Measurements from ENCODE around the gene TESPA1.
"Not testable (repeated sequence)": the region's sequence is repeated elsewhere in the genome, so short reads cannot be mapped to it uniquely, and the experiment has no call there.

The TESPA1 gene

DNA sequence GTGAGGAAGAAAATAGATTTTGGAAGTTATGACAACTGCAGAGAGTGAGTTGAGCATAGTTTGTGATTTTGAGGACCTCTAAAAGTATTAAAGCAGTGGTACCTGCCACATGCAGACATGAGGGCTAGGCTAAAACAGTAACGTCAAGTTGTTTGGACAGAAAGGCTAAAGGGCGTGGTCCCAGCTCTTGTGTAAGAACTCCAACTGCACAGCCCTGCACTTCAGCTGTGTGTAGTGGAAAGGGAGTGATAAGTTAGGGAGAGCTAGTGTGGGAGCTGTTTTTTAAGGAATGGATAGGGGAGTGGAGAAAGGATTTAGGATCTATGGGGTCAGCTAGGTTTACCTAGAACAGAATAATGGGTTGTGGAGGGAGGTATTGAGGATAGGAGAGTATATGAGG lies 39.5 kb downstream of the TESPA1 start:
- Histone ChIP-seq H3K4me1 (ENCODE audit: control insufficient read depth, insufficient read depth, low read length) (no peaks in the 10 kb centered on the region), H3K9ac (ENCODE audit: low read length in 2 of 2) (no peak overlapping the region), H3K9me3 (ENCODE audit: control insufficient read depth in 2 of 2, low read length in 2 of 2) (no peaks in the 10 kb centered on the region), H3K27ac (ENCODE audit: low read length) (no peak overlapping the region), H3K27me3 (ENCODE audit: control insufficient read depth in 1 of 2, insufficient read depth in 2 of 2, low read length in 2 of 2) (no peaks in the 10 kb centered on the region), H3K4me3 (ENCODE audit: low read length in 2 of 2) (no peak overlapping the region), H3K36me3 (ENCODE audit: control insufficient read depth in 2 of 2, insufficient read depth in 2 of 2, low read length in 2 of 2) (no peaks in the 10 kb centered on the region)

DNA sequence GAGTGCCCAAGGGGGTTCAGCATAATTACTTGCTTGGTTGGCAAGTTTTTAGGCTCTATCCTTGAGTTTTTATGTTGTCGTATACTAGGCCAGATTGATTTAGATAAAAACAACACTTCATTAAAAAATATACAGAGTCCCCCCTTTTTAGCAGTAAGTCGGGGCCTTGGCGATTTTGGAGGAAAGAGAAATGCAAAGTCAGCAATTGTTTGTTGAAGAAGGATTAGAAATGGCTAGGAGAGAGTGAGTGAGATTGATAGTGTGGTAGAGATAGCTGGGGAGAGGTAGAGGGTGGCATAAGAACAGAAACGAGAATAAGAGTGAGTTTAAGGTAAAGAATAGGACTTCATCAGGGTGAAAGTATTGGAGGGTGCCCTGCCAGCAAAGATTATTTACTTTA lies 41.3 kb downstream of the TESPA1 start:
- H3K9ac ChIP-seq (ENCODE audit: low read length in 2 of 2); H3K4me3 ChIP-seq (ENCODE audit: low read length in 2 of 2); H3K36me3 ChIP-seq (ENCODE audit: control insufficient read depth in 2 of 2, insufficient read depth in 2 of 2, low read length in 2 of 2); H3K27ac ChIP-seq (ENCODE audit: low read length); H3K4me1 ChIP-seq (ENCODE audit: control insufficient read depth, insufficient read depth, low read length); H3K27me3 ChIP-seq (ENCODE audit: control insufficient read depth in 1 of 2, insufficient read depth in 2 of 2, low read length in 2 of 2); H3K9me3 ChIP-seq (ENCODE audit: control insufficient read depth in 2 of 2, low read length in 2 of 2): not testable (repeated sequence)

DNA sequence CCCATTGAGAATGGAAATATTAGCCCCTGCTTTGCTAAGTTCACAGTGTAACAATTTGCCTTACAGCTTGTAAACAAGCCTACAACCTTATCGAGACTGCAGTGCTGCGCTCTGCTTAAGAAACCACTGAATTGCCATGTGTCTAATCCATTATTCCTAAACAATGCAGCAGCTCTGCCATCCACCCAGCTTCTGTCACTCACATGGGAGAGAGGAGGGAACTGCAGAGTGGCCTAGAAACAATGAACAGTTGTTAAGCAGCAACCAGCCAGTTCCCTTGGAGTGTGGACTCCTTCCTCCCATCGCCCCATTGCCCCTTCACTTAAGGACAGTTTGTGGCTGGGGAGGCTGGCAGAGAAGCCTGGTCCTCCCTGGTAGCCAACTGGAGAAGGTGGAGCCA lies 42.9 kb downstream of the TESPA1 start:
- H3K36me3 ChIP-seq (ENCODE audit: control insufficient read depth in 2 of 2, insufficient read depth in 2 of 2, low read length in 2 of 2): no peaks in the 10 kb centered on the region
- no peak overlapping the region for H3K27ac ChIP-seq (ENCODE audit: low read length)
- no peaks in the 10 kb centered on the region for H3K27me3 ChIP-seq (ENCODE audit: control insufficient read depth in 1 of 2, insufficient read depth in 2 of 2, low read length in 2 of 2)
- no peaks in the 10 kb centered on the region for H3K4me1 ChIP-seq (ENCODE audit: control insufficient read depth, insufficient read depth, low read length)
- H3K9ac ChIP-seq (ENCODE audit: low read length in 2 of 2): no peak overlapping the region
- no peaks in the 10 kb centered on the region for H3K9me3 ChIP-seq (ENCODE audit: control insufficient read depth in 2 of 2, low read length in 2 of 2)
- H3K4me3 ChIP-seq (ENCODE audit: low read length in 2 of 2): no peak overlapping the region

DNA sequence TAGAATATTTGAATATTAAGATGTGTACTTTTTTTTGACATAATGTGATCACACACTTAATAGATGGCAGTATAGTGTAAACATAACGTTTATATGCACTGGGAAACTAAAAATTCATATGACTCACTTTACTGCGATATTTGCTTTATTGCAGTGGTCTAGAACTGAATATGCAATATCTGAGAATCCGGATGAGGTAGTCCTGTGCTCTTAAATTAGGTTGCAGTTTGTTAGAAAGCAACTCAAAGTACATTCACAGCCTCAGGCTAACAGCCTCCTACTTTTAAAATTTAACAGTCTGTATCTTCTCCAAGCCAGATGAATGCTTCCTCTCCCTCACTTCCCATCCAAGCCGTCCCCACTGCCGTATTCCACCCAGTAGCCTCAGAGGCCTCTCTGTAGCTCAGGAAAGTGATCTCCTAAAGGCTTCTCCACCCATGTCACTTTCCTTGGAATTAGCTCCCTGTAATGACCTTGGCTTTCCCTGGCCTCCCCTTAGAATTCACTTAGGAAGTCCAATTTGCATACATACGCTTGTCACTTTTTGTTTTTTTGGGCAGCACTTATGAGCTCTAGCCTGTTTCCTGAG lies 43.7 kb downstream of the TESPA1 start:
- Histone ChIP-seq H3K4me3 (ENCODE audit: low read length in 2 of 2) (no peak overlapping the region), H3K9ac (ENCODE audit: low read length in 2 of 2) (no peak overlapping the region), H3K4me1 (ENCODE audit: control insufficient read depth, insufficient read depth, low read length) (no peaks in the 10 kb centered on the region), H3K36me3 (ENCODE audit: control insufficient read depth in 2 of 2, insufficient read depth in 2 of 2, low read length in 2 of 2) (no peaks in the 10 kb centered on the region), H3K27ac (ENCODE audit: low read length) (no peak overlapping the region), H3K27me3 (ENCODE audit: control insufficient read depth in 1 of 2, insufficient read depth in 2 of 2, low read length in 2 of 2) (no peaks in the 10 kb centered on the region), H3K9me3 (ENCODE audit: control insufficient read depth in 2 of 2, low read length in 2 of 2) (no peaks in the 10 kb centered on the region)

DNA sequence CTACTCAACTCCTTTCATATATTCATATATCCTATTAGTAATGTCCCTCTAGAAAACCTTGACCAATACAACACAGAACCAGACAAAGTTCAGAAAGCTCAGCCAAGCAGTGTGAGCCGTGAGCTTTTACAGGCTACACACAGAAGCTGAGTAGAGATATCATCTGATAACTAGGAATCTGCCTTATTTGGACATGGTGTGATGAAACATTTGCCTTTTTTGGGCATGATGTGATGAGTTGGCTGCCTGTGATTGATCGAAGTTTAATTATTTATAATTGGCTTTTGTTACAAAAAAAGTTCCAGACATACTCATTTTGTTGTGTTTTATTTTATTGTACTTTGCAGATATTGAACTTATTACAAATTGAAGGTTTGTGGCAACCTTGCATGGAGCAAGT lies 46.6 kb downstream of the TESPA1 start:
- H3K9me3 ChIP-seq (ENCODE audit: control insufficient read depth in 2 of 2, low read length in 2 of 2): no peaks in the 10 kb centered on the region
- H3K9ac ChIP-seq (ENCODE audit: low read length in 2 of 2): no peak overlapping the region

DNA sequence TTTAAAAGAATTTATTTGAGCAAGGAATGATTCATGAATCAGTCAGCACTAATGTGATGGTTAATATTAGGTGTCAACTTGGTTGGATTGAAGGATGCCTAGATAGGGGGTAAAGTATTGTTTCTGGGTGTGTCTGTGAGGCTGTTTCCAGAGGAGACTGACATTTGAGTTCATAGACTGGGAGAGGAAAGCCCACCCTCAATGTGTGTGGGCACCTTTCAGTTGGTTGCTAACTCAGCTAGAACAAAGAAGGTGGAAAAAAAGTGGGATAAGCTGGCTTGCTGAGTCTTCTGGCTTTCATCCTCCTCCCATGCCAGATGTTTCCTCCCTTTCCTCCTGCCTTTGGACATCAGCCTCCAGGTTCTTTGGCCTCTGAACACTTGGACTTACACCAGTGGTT lies 47.2 kb downstream of the TESPA1 start:
- H3K4me3 ChIP-seq (ENCODE audit: low read length in 2 of 2): no peak overlapping the region
- no peaks in the 10 kb centered on the region for H3K36me3 ChIP-seq (ENCODE audit: control insufficient read depth in 2 of 2, insufficient read depth in 2 of 2, low read length in 2 of 2)
- no peaks in the 10 kb centered on the region for H3K27me3 ChIP-seq (ENCODE audit: control insufficient read depth in 1 of 2, insufficient read depth in 2 of 2, low read length in 2 of 2)
- no peaks in the 10 kb centered on the region for H3K9me3 ChIP-seq (ENCODE audit: control insufficient read depth in 2 of 2, low read length in 2 of 2)
- no peak overlapping the region for H3K9ac ChIP-seq (ENCODE audit: low read length in 2 of 2)
- H3K4me1 ChIP-seq (ENCODE audit: control insufficient read depth, insufficient read depth, low read length): no peaks in the 10 kb centered on the region
- no peak overlapping the region for H3K27ac ChIP-seq (ENCODE audit: low read length)

More for the DNA sequence above, 46.6 kb downstream of the TESPA1 start:
- H3K27me3 ChIP-seq (ENCODE audit: control insufficient read depth in 1 of 2, insufficient read depth in 2 of 2, low read length in 2 of 2): no peaks in the 10 kb centered on the region
- H3K36me3 ChIP-seq (ENCODE audit: control insufficient read depth in 2 of 2, insufficient read depth in 2 of 2, low read length in 2 of 2): no peaks in the 10 kb centered on the region
- no peak overlapping the region for H3K4me3 ChIP-seq (ENCODE audit: low read length in 2 of 2)
- H3K27ac ChIP-seq (ENCODE audit: low read length): no peak overlapping the region
- H3K4me1 ChIP-seq (ENCODE audit: control insufficient read depth, insufficient read depth, low read length): no peaks in the 10 kb centered on the region

DNA sequence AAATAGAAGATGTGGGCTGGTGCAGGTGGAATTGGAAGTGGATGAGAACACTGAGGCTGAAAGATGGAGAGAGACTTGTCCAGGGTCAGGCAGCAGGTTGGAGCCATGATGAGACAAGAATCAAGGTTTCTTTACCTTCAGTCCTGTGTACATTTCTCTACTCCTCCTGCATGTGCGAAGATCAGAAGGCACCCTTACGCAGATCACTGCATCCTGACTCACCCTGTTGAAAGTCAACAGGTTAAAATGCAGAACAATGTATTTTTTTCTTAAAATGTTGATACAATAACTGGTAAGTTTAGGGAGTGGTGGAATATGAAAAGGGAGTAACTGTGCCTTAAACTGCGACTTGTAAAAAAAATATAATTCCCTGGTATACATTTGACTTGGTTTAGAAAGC lies 47.8 kb downstream of the TESPA1 start:
- no peak overlapping the region for H3K9ac ChIP-seq (ENCODE audit: low read length in 2 of 2)
- H3K4me3 ChIP-seq (ENCODE audit: low read length in 2 of 2): no peak overlapping the region
- H3K9me3 ChIP-seq (ENCODE audit: control insufficient read depth in 2 of 2, low read length in 2 of 2): no peaks in the 10 kb centered on the region
- H3K27me3 ChIP-seq (ENCODE audit: control insufficient read depth in 1 of 2, insufficient read depth in 2 of 2, low read length in 2 of 2): no peaks in the 10 kb centered on the region
- no peak overlapping the region for H3K27ac ChIP-seq (ENCODE audit: low read length)
- H3K4me1 ChIP-seq (ENCODE audit: control insufficient read depth, insufficient read depth, low read length): no peaks in the 10 kb centered on the region
- no peaks in the 10 kb centered on the region for H3K36me3 ChIP-seq (ENCODE audit: control insufficient read depth in 2 of 2, insufficient read depth in 2 of 2, low read length in 2 of 2)

DNA sequence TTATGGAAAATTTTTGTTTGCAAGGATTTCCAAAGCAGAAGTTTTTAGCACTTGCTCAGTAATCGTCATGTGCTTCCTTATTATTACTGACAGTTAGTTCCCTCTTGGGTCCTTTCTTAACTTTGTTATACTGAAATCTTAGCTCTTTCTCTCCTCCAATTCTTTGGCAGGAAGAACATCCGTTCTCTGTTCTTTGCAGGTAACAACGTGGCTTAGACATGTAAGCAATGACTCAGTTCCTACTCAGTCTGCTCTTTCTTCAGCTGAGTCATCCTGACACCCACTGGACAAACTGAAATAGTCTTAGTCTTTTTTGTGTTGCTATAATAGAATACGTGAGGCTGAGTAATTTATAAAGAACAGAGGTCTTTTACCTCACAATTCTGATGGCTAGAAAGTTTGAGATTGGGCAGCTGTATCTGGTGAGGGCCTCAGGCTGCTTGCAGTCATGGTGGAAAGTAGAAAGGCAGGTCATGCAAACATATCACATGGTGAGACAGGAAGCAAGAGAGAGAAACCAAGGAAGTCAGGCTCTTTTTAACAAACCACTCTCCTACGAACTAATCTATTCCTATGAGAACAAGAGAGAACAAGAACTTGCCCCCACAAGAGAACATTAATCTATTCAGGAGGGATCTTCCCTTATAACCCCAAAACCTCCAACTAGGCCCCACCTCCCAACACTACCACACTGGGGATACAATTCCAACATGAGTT lies 49.2 kb downstream of the TESPA1 start:
- Histone ChIP-seq H3K36me3 (ENCODE audit: control insufficient read depth in 2 of 2, insufficient read depth in 2 of 2, low read length in 2 of 2) (no peaks in the 10 kb centered on the region), H3K27ac (ENCODE audit: low read length) (no peak overlapping the region), H3K4me3 (ENCODE audit: low read length in 2 of 2) (no peak overlapping the region), H3K27me3 (ENCODE audit: control insufficient read depth in 1 of 2, insufficient read depth in 2 of 2, low read length in 2 of 2) (no peaks in the 10 kb centered on the region), H3K9me3 (ENCODE audit: control insufficient read depth in 2 of 2, low read length in 2 of 2) (no peaks in the 10 kb centered on the region), H3K4me1 (ENCODE audit: control insufficient read depth, insufficient read depth, low read length) (no peaks in the 10 kb centered on the region), H3K9ac (ENCODE audit: low read length in 2 of 2) (no peak overlapping the region)

DNA sequence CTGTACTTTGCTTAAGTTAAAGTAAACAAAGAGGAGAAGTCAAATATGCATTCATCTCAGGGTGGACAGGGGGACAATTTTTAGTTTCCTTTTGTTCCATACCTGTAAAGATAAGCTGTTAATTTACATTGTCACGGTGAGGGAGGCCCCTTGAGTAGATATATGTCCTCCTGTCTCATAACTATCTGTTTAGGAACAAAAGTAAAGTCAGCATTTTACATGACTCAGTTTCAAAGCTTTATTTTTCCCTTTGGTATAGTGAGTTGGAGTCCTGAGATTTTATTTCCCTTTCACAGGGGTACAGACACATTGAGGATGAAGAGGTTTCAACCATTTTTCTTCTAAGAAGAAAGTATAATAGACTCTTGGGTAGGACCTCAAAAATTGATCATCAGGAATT lies 50.1 kb downstream of the TESPA1 start:
- Histone ChIP-seq H3K27ac (ENCODE audit: low read length) (no peak overlapping the region), H3K36me3 (ENCODE audit: control insufficient read depth in 2 of 2, insufficient read depth in 2 of 2, low read length in 2 of 2) (no peaks in the 10 kb centered on the region), H3K4me3 (ENCODE audit: low read length in 2 of 2) (no peak overlapping the region), H3K9me3 (ENCODE audit: control insufficient read depth in 2 of 2, low read length in 2 of 2) (no peaks in the 10 kb centered on the region), H3K4me1 (ENCODE audit: control insufficient read depth, insufficient read depth, low read length) (no peaks in the 10 kb centered on the region), H3K9ac (ENCODE audit: low read length in 2 of 2) (no peak overlapping the region), H3K27me3 (ENCODE audit: control insufficient read depth in 1 of 2, insufficient read depth in 2 of 2, low read length in 2 of 2) (no peaks in the 10 kb centered on the region)

DNA sequence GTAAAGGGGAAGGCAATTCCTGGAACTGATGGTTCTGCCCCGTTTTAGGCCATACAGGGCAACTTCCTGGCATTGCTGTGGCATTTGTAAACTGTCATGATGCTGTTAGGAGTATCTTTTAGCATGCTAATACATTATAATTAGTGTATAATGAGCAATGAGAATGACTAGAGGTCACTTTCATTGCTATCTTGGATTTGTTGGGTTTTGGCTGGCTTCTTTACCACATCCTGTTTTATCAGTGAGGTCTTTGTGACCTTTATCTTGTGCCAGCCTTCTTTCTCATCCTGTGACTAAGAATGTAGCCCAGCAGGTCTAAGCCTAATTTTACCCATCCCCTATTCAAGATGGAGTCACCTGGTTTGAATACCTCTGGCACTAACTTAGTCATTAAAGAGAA lies 51.2 kb downstream of the TESPA1 start:
- Histone ChIP-seq H3K27ac (ENCODE audit: low read length) (no peak overlapping the region), H3K9ac (ENCODE audit: low read length in 2 of 2) (no peak overlapping the region), H3K36me3 (ENCODE audit: control insufficient read depth in 2 of 2, insufficient read depth in 2 of 2, low read length in 2 of 2) (no peaks in the 10 kb centered on the region), H3K4me1 (ENCODE audit: control insufficient read depth, insufficient read depth, low read length) (no peaks in the 10 kb centered on the region), H3K9me3 (ENCODE audit: control insufficient read depth in 2 of 2, low read length in 2 of 2) (no peaks in the 10 kb centered on the region), H3K27me3 (ENCODE audit: control insufficient read depth in 1 of 2, insufficient read depth in 2 of 2, low read length in 2 of 2) (no peaks in the 10 kb centered on the region), H3K4me3 (ENCODE audit: low read length in 2 of 2) (no peak overlapping the region)

DNA sequence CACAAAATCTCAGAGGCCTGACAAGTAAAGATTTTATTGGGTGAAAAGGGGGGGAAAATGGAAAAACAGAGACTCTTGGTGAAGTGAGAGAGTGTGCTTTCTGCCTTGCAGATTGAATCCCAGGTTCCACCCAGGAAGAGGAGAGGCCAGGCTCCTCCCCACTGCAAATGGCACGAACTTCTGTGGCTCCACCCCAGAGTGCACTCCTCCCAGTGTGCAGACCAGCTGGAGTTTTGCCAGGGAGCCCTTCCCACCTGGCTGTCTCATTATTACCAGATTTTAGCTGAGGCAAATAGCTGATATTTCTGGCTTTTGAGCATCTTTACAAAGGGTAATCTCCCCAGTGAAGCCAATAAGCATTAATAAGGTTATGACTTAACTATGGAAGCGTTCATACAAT lies 51.9 kb downstream of the TESPA1 start:
- no peaks in the 10 kb centered on the region for H3K27me3 ChIP-seq (ENCODE audit: control insufficient read depth in 1 of 2, insufficient read depth in 2 of 2, low read length in 2 of 2)
- no peak overlapping the region for H3K27ac ChIP-seq (ENCODE audit: low read length)
- no peaks in the 10 kb centered on the region for H3K9me3 ChIP-seq (ENCODE audit: control insufficient read depth in 2 of 2, low read length in 2 of 2)
- H3K4me1 ChIP-seq (ENCODE audit: control insufficient read depth, insufficient read depth, low read length): no peaks in the 10 kb centered on the region
- H3K4me3 ChIP-seq (ENCODE audit: low read length in 2 of 2): no peak overlapping the region
- H3K9ac ChIP-seq (ENCODE audit: low read length in 2 of 2): no peak overlapping the region
- no peaks in the 10 kb centered on the region for H3K36me3 ChIP-seq (ENCODE audit: control insufficient read depth in 2 of 2, insufficient read depth in 2 of 2, low read length in 2 of 2)

All from stomach smooth muscle (tissue), 2 donors.